ENCODE data around the gene LINS1. TPM values are rescaled to one million over a fixed set of nuclear protein-coding genes. Genes with fewer than 3 reads are reported as not detected.
"Not testable (repeated sequence)": the region's sequence is repeated elsewhere in the genome, so short reads cannot be mapped to it uniquely, and the experiment has no call there.

LINS1 gene
- total RNA-seq, 1 donor from 2014 or later, result 12.4 TPM

GRCh38 chr15:100602823-100603393 is 924 bp upstream of the LINS1 start:
- no peak for DNase-seq (ENCODE audit: low read depth)

GRCh38 chr15:100601617-100602063 is 344 bp downstream of the LINS1 start:
- no peak for DNase-seq (ENCODE audit: low read depth)

DNA sequence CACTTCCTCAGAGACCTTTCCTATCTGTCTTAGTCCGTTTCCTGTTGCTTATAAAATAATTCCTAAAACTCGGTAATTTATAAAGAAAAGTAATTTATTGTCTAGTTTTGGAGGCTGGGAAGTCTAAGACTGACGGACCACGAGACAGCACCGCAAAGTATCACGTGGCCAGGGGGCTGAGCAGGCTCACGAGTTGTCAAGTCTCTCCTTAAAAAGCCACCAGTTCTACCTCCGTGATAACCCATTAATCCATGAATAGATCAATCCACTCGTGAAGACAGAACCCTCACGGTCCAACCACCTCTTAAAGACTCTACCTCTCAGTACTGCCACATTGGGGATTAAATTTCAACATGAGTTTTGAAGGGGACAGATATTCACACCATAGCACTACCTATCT is 821 bp downstream of the LINS1 start:
- no peak for DNase-seq (ENCODE audit: low read depth)

DNA sequence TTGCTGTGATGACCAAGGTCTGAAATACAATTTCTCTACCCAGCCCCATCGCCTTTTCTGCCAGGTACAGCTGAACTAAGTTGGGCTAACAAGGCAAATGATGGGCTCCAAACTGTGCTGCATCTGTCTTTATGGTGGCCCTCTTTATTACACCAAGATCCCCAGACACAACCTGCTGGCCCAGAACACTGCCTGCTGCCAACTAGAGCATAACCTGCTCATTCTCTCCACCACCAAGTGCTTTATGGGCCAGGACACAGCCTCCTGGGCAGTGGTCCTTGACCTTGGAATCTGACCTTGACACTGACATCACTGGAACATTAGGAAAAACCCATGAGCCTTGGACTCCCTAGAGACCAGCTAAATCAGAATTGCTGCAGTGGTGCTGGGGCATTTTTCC is 3.3 kb downstream of the LINS1 start:
- no peak for DNase-seq (ENCODE audit: low read depth)

GRCh38 chr15:100597862-100598261 is 4.1 kb downstream of the LINS1 start:
- DNase-seq (ENCODE audit: low read depth), result no peak

- DNase-seq (ENCODE audit: low read depth), result no peak
Observed at GRCh38 chr15:100596792-100597191, 5.2 kb downstream of the LINS1 start.

- no peak for DNase-seq (ENCODE audit: low read depth)
Observed at GRCh38 chr15:100595964-100596363, 6.0 kb downstream of the LINS1 start.

- DNase-seq (ENCODE audit: low read depth), result no peak
Observed at GRCh38 chr15:100593431-100593830, 8.6 kb downstream of the LINS1 start.

DNA sequence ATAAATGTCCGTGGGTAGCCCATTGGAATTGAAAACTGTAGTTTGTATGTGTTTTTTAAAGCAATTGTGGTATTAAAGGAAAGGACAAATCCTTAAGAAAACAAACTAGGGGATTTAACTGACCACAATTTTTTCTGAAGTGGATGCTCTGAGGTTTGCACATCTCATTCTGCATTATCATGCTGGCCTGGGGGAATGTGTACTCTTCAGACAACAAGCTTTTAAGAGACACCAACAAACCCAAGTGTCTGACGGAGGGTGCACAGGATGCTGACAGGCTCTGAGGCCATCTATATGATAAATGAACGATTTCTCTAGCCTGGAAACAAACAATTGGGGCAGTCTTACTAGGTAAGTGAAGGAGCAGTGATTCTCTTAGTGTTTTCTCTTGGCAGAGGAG is 9.1 kb downstream of the LINS1 start:
- peak; percentile 68 for DNase-seq (ENCODE audit: low read depth)

DNA sequence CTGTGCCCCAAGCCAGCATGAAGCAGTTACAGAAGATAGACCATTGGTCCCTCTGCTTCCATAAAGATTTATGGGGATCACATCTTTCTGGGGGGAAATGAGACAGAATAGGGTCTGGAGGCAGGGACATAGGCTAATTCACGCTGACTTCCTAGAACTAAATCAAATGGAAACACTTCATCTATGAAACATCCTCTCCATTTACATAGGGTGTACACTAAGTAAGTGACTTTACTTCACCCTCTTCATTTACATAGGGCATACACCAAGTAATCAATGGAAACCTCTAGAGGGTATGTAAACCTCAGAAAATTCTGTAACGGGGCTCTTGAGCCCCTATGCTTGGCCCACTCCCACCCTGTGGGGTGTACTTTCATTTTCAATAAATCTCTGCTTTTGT is 10.1 kb downstream of the LINS1 start:
- no peak for DNase-seq (ENCODE audit: low read depth)

DNA sequence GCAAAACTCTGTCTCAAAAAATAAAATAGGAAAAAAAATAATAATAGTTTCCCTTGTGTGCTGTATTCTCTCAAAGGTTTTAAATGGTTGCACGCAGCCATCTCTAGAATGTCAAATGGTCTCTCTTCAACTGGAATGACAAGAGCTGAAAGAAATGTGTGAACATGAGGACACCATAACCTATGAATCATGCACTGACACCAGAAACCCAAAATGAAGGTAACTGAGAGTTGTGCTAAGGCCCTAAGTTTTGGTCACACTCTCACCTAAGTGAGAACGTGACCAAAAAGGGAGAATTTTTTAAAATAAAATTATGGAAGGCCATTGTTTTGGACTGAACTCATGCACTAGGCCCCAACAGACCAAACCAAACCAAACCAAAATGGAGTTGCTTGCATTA is 10.8 kb downstream of the LINS1 start:
- DNase-seq (ENCODE audit: low read depth), result not testable (repeated sequence)

- DNase-seq (ENCODE audit: low read depth), result no peak
Observed at GRCh38 chr15:100588638-100589242, 13.2 kb downstream of the LINS1 start.

GRCh38 chr15:100580414-100580813 is 21.6 kb downstream of the LINS1 start:
- DNase-seq (ENCODE audit: low read depth), result no peak

DNA sequence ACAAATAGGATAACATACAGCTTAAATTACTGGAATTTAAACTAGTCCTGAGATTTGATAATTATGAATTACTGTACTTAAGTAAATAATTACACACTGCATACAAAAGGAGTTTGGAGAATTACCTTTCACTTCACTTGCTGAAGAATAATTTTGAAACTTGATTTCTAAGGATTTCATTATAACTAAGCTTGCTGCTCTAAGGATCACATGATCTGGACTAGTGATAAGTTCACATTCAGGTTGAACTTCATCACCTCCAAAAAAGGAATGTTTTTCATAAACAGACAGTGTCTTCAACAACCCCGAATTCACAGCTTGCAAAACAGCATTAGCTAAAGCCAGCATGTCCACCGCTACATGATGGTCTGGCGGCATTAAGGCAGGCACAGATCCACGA is 28.5 kb downstream of the LINS1 start:
- DNase-seq (ENCODE audit: low read depth), result no peak

DNA sequence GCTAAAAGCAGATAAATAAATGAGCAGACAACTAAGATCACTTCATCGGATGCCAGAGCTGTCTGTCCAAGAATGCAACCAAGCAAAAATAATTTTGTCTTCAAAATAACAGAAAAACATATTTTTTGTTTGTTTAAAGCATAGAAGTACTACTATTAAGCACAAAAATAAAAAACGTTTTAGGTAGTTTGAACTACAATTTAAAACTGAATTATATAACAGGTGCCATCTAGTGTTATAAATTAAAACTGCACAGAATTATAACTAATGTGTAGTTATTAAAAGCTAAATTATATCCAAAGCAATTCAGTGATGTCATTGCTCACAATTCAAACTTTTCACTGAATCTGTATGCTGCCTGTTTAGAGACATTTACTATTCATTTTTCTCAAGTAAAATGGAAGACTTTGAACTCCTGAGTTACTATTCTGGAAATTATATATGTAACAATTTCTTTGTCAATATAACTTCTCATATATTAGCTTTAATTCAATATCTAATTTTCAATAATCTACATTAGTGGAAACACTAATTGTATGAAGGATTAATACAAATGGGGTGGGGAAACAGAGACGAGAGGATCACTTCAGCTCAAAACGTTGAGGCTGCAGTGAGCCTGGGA is 29.5 kb downstream of the LINS1 start:
- DNase-seq (ENCODE audit: low read depth), result peak; percentile 36

GRCh38 chr15:100571592-100572167 is 30.3 kb downstream of the LINS1 start:
- DNase-seq (ENCODE audit: low read depth), result no peak

- DNase-seq (ENCODE audit: low read depth), result no peak
Observed at GRCh38 chr15:100570735-100571313, 31.2 kb downstream of the LINS1 start.

- no peak for DNase-seq (ENCODE audit: low read depth)
Observed at GRCh38 chr15:100570275-100570674, 31.7 kb downstream of the LINS1 start.

DNA sequence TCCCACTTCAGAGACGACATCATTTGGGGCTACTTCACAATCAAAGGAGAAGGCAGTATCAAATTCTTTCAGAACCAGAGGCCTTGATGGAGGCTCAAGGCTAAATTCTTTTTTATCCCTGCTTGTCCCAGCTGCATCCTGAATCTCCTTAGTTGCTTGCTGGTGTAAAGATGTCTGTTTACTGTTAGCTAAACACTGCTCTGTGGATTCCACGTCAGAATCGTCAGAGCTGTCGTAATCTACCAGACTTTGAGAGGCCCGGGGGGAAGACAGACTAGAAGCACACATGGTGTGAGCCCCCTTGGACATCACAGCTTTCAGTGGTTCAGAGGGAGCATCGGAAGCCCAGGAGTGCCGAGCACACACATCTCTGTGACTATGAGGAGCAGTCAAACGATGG is 32.6 kb downstream of the LINS1 start:
- DNase-seq (ENCODE audit: low read depth), result no peak

GRCh38 chr15:100566850-100567628 is 34.9 kb downstream of the LINS1 start:
- no peak for DNase-seq (ENCODE audit: low read depth)

DNA sequence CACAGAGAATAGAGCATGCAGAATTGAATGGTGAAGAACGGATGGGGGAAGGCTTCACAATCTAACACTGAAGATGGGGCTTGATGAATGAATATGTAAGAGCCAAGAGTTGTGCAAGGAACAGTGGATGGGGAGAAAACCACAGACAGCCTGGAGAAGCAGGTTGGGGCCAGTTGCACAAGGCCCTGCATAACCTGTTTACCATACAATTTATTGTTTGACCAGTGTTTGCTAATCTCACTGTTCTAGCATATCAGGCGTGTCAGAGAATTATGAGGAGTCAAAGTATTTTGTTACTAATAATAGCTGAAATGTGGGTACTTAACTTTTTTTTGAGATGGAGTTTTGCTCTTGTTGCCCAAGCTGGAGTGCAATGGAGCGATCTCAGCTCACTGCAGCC is 36.4 kb downstream of the LINS1 start:
- no peak for DNase-seq (ENCODE audit: low read depth)

Data from myocyte (in vitro differentiated cells).